Iris pigment epithelial cell (primary cell): ENCODE measurements around the gene ADAM11.

Source experiments
- DNase-seq: peaks from one replicate; pipeline ENCODE4 v3.0.0-alpha.2; 2011; ENCODE audit warnings: low read depth

Gene ADAM11

DNA sequence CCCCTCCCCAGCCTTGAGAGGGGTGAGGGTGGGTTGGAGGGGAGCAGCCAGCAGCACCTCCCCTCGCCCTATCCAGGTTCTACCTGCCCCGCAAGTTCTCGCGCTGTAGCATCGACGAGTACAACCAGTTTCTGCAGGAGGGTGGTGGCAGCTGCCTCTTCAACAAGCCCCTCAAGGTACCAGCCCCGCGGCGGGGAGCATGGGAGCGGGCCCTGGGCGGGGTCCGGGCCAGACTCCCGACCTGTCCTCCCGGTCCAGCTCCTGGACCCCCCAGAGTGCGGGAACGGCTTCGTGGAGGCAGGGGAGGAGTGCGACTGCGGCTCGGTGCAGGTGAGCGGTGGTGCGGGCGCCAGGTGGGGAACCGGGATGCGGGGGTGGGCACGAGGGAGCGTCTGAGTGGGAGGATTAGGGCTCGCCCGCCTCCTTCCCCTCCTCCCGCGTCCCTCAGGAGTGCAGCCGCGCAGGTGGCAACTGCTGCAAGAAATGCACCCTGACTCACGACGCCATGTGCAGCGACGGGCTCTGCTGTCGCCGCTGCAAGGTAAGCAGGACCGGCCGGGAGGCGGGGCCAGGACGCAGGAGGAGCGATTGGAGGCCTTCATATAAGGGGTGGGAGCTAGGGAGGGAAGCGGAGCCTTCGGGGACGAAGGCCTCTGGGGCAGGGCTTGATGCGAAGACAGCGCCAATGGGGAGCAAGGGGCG lies 16.5 kb downstream of the ADAM11 start:
- DNase-seq: peak; percentile 97

DNA sequence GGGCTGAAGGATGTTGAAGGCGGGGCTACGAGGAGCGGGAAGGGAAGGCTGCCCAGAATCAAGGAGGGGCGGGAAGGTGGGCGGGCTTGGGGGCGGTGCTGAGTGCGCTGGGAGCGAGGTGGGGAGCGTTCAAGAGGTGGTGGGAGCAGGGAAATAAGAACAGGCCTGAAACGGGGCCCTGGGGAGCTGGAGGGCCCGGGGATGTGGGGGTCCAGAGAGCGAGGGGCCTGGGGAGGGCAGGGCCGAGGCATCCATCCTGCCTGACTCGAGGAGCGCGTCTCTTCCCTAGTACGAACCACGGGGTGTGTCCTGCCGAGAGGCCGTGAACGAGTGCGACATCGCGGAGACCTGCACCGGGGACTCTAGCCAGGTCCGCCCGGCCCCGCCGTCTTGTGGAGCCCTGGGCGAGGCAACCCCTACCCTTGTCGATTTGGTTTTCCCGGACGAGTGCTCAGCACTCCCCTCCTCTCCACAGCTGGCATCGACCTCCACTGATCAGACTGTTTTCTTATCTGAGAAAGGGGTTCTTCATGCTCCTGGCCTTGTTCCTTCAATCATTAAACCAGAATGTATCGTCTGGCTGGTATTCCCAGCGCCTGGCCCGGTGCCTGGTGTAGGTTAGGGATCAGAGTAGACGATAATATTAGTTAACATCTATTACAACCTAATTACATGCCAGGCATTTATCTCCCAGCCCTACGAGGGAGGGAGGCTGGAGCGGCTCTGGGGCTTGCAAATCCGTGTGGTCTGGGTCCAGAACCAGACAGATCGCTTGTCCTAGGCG lies 17.2 kb downstream of the ADAM11 start:
- DNase-seq: no peak

DNA sequence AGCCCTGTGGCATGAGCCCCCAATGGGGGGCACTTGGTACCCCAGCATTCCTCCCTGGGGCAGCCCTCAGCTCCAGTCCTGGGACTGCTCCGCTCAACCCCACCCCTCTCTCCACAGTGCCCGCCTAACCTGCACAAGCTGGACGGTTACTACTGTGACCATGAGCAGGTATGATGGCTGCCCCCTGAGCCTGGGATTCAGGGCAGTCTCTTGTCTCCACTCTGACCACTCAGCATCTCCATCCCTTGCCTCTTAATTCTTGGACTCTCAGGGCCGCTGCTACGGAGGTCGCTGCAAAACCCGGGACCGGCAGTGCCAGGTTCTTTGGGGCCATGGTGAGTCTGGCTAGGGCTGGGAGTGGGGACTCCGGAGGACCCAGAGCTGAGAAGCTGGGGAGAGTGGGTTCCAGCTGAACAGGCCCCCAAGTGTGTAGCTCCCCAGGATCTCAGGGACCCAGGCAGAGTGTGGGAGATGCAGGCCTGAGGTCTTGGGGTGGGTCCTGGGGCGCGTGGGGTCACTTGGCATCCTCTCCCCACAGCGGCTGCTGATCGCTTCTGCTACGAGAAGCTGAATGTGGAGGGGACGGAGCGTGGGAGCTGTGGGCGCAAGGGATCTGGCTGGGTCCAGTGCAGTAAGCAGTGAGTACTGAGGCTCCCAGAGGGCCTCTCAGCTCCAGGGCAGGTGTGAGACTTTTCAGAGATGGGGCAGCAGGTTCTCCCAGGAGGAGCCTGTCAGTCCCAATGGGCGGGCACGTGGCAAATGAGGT lies 18.0 kb downstream of the ADAM11 start:
- no peak for DNase-seq

DNA sequence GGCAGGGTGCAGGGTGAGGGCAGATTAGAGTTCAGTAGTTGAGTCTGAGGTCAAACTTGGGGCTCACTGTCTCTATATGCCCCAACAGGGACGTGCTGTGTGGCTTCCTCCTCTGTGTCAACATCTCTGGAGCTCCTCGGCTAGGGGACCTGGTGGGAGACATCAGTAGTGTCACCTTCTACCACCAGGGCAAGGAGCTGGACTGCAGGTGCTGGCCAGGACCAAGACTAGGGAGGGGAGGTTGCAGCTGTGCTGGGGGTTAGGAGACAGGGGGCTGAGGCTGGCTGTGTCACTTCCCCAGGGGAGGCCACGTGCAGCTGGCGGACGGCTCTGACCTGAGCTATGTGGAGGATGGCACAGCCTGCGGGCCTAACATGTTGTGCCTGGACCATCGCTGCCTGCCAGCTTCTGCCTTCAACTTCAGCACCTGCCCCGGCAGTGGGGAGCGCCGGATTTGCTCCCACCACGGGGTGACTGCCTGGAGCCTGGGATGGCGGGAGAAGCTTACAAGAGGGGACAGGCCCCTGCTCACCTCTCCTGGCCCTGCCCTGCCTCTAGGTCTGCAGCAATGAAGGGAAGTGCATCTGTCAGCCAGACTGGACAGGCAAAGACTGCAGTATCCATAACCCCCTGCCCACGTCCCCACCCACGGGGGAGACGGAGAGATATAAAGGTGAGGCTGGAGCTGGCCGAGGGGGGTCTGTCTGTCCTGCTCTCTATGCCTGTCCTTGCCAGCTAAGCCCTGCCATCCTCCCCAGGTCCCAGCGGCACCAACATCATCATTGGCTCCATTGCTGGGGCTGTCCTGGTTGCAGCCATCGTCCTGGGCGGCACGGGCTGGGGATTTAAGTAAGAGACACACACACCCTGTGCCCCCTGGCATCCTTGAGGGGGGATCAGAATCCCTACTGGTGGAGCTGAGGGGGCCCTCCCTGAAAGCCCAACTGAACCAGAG lies 18.9 kb downstream of the ADAM11 start:
- DNase-seq: no peak

DNA sequence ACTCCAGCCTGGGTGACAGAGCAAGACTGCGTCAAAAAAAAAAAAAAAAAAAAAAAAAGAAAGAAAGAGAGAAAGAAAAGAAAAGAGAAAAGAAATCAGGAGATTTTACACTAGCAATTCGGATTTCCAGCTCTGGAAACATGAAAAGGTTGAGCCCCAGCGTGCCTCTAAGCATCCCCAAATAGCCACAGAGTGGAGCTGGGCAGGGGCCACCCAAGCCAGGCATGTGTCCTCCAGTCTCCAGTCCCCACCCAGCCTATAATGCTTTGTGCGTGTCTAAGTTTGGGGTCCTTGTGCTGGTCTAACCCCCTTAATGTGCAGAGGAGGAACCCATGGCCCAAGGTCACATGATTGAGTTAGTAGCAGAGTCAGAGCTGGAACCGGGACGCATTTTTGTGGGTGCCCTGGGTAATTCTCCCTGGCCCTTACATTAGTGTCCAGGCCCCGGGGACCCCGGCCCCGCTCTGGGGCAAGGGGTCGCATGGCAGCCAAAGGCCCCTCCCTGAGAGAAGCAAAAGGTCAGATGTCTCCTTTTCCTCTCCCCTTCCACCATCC lies 19.9 kb downstream of the ADAM11 start:
- no peak for DNase-seq

DNA sequence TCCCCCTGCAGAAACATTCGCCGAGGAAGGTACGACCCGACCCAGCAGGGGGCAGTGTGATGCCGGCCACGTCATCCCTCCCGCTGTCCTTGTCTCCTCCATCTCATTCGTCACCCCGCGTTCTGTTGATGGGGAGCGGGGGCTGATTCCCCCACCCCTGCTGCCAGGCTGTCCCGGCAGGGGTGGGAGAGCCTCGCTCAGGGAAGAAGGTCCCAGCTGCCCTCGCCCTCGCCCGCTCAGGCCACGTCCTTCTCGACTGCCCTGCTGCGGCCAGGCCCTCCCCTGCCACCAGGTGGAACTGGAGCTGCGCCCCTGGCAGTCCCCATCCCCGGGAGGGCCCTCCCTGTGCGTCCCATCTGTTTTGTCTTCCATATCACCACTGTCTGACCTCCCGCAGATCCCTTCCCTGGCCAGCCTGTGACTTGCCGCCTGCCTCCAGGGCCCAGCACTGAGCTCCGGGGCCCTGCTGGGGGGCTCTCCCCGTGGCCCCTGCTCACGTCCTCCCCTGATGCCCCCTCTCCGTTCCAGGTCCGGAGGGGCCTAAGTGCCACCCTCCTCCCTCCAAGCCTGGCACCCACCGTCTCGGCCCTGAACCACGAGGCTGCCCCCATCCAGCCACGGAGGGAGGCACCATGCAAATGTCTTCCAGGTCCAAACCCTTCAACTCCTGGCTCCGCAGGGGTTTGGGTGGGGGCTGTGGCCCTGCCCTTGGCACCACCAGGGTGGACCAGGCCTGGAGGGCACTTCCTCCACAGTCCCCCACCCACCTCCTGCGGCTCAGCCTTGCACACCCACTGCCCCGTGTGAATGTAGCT lies 20.6 kb downstream of the ADAM11 start:
- peak; percentile 68 for DNase-seq

DNA sequence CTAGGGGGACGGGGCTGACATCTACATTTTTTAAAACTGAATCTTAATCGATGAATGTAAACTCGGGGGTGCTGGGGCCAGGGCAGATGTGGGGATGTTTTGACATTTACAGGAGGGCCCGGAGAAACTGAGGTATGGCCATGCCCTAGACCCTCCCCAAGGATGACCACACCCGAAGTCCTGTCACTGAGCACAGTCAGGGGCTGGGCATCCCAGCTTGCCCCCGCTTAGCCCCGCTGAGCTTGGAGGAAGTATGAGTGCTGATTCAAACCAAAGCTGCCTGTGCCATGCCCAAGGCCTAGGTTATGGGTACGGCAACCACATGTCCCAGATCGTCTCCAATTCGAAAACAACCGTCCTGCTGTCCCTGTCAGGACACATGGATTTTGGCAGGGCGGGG lies 21.4 kb downstream of the ADAM11 start:
- DNase-seq: no peak

DNA sequence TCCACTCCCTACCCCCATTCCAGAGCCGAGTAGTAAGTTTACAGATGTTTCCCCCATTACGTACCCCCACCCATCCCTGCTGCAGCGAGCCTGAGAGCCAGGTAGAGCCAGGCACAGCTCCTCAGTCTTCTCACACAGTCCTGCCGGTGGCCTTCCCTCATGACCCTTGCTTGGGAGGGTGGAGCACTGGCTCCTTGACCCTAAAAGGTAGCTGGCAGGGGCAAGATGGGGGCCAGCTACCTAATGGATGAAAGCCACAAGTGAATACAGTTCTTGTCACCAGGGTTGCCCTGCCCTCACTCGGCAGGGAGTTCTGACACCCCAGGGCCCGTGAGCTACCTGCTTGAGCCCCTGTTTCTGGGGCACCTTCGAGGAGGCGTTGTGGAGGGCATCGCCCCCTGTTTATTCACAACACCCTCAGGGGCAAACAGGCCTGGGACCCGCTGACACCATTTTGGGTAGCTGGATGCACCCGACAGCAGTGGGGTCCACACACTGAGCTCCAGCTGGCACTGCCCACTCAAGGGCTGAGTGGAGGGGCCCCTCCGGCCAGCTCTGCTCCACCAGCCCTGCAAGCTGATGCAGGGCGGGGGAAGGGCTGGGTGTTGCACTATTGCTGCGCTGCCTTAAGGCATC lies 22.2 kb downstream of the ADAM11 start:
- no peak for DNase-seq

DNA sequence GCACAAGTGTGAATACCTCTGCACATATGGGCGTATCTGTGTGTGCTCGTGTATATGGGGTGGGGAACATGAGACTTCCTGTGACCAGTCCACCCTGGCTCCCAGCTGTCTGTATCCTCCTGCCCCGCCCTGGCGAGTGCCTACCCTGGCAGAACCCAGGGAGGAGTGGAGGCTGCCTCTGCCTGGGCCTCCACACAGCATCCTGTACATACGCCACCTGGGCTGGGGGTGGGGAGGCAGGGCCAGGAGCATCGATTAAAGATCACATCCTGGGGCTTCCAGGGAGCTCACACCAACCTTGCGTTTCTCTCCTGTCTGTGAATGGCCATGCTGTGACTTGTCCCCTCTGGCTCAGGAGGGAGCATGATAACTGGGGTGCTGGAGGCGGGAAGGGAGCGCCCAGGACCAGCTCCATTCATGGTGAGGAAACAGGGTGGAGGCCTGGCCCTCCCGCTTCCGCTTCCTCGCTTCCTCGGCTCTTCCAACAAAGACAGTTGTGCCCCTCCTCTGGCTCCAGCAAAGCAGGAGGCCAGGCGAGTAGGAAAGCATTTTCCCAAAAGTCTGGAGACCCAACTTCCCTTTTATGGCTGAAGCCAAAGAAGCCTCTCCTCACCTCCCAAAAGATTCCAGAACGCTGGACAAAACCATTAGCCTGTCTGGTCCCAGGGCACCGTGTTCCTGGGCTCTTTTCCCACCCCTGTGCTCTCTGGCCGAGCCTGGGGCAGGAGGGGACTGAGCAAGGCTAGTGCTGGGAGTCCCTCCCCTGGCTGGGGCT lies 22.9 kb downstream of the ADAM11 start:
- no peak for DNase-seq

DNA sequence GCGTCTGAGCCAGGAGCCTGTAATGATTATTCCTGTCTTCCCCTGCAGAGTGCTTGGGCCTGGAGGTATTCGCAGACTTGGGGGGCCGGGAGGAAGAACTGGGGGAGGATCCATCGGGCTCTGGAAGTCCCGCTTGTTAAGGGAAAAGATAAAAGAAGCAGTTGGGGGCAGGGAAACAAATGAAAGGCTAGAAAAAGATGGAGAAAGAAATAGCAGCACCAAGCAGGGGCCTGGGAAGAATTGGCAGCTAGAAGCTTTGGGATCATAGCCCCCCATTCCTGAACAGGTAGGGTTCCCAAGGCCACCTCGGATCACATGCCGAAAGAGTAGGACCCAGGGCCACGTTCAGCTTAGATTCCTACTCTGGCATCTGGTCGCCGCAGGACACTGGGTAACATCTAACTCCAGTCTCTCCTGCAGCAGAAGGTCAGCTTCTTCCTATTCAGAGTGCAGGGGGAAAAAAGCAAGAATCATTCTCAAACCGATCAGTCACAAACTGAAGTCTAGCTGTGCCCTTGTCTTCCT lies 23.6 kb downstream of the ADAM11 start:
- no peak for DNase-seq

DNA sequence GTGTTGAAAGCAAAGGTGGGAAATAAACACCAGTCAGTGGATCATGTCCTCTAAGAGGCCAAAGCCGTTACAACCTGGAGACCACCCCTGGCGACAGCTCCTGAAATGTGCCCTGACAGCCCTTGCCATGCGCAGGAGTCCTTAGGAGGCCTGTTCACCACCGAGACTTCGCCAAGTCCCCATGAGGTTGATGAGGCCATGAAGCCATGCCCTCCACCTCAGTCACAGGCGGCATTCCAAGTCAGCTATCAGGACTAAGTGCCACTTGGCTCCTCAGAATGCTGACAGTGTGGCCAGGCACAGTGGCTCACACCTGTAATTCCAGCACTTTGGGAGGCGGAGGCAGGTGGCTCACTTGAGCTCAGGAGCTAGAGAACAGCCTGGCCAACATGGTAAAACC lies 27.1 kb downstream of the ADAM11 start:
- no peak for DNase-seq

DNA sequence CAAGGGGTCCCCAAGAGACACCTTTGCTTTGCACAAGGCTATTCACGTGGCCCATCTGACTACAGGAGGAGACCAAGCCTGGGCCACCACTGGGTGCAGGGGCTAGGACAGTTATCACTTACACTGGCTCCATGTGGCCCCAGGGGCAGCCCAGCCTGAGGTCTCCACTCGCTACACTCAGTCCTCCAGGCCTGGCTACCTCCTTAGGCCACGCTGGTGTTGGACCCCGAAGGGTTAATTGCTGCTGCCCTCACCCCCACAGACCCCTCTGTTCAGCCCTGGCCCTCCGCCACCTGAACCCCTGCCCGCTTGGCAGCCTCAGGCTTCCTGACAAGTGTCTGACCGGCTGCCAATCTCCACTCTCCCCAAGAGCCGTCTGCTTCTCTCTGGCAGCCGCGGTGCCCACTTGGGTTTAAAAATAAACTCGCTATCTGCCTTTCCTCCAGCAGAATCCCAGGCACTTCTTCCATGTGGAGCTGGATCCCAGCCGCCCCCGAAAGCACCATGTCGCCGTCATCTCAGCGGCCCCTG lies 27.8 kb downstream of the ADAM11 start:
- no peak for DNase-seq

DNA sequence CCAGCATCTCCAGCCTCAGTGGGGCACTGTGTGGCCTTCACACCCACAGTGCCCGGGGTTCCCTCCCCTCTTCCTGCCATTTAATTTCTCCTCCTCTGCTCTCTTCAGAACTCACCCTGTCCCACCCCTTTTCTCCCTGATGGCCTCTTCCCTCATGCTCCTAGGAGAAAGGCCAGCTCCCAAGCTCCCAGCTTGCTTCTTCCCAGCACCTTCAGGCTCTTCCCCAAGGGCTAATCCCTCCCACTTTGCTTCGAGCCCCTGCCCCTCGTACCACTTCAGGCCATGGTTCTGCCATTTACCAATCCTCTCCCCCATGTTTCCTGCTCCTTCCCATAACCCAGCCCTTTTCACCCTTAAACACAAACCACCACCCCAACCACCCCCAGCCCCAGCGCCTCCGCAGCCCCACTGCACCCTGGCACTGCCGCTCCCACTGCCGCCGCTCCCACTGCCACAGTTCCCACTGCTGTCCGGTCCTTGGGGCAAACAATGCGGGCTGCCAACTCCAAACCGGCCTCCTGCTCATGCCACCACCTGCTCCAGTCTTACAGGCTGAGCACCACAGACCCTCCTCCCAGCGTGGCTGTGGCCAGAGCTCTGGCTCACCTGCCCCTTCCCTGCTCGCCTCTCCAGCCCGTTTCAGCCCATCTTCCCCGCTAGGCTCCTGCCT lies 28.6 kb downstream of the ADAM11 start:
- no peak for DNase-seq

DNA sequence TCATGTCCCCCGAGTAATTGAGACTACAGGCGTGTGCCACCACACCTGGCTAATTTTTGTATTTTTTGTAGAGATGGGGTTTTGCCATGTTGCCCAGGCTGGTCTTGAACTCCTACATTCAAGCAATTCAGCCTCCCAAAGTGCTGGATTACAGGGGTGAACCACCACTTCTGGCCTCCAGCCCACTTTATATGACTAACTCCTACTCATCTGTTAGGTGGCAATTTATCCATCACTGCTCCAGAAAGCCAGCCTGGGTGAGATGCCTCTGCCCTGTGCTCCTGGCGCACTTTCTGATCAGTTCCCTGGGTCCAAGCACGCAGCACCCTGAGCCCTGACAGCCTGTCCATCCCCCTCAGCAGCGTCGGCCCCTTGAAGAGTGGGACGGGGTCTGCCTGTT lies 29.4 kb downstream of the ADAM11 start:
- DNase-seq: no peak

DNA sequence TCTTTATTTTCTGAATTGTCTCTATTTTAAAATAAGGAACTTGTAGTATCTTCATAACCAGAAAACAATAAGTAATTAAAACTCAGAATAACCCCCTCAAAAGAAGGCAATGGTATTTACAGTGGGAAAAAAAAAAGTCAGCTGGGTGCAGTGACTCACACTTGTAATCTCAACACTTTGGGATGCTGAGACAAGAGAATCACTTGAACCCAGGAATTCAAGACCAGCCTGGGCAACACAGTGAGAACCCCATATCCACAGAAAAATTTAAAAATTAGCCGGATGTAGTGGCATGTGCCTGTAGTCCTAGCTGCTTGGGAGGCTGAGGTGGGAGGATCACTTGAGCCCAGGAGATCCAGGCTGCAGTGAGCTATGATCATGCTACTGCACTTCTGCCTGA lies 33.5 kb downstream of the ADAM11 start:
- DNase-seq: peak; percentile 57

DNA sequence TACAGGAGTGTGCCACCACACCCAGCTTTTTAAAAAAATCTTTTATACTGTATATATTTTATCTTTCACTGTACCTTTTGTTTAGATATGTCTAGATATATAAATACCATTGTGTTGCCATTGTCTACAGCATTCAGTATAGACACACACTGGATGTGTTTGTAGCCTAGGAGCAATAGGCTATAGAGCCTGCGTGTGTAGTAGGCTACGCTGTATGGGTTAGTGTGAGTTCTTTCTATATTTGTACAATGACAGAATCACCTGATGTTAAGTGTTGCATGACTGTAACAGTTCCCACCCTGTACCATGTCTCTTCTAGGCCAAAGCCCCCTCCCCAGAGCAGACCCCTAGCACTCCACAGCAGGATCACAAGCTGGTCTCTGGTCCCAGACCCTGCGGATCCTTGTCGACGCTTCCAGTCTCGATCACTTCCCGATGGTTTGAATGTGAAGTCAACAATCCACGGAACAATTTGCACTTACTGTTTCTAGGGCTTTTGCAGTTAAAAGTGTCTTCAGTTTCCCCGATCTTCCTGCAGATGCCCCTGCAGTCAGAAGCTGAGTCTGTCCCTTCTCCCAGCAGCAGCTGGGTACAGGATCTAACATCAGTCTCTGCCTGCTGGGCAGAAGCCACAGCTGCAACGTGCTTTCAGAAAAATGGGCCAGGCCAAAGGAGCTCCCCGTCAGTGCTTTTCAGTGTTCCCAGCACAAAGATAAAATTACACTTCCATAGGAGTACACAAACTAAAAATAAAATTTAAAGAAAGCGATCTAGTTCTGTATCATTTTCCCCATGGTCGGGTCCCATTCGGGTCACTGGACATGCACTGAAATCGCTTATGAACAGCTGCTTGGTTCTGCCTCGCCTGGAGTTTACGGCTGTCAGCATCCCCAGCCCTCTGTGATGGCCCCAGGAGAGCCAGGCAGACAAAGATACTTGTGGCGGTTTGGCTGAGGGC lies 35.4 kb downstream of the ADAM11 start:
- no peak for DNase-seq

DNA sequence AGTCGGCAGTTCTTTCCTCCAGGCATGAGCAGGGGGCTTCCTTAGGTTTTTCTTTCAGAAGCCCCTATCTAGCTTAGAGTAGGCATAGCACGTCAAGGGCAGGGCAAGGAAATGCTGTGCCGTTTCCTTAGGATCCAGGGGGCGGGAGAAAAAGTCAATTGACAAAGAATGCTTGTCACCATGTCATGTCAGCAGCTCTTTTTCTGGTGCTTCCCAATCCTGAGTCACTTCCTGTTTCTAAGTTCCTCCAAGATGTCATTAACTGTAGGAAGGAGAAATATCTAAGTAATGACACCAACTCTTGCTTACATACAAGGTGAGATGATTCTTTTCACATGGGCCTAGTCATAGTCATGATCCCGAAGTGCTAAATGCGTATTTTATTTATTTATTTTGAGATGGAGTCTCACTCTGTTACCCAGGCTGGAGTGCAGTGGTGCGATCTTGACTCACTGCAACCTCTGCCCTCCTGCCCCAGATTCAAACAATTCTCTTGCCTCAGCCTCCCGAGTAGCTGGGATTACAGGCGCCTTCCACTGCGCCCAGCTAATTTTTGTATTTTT lies 36.1 kb downstream of the ADAM11 start:
- DNase-seq: peak; percentile 85
